Measurements from ENCODE around the gene SLC19A1. TPM values are rescaled to one million over a fixed set of nuclear protein-coding genes. Genes with fewer than 3 reads are reported as not detected.
A peak's percentile ranks its signal among the peaks of the same experiment; 100 is the strongest.

The SLC19A1 gene
- total RNA-seq, 1 donor from 2014 or later, result 53.3 TPM

DNA sequence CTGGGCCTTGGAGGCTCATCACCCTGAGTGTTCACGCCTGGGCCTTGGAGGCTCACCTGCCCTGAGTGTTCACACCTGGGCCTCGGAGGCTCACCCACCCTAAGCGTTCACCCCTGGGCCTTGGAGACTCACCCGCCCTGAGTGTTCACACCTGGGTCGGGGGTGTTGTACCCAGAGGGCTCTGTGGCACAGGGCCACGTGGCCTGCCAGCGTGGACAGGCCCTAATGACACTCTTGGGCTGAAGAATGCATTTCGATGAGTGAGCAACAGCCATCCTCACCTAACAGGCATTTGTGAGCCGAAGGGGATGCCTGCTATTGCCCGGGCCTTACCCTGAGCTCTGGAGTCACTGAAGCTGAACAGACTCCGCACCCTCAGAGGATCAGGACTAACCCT lies 17.5 kb downstream of the SLC19A1 start:
- Mint-ChIP-seq H3K4me1 (ENCODE audit: low read depth, unreplicated experiment) (no peaks in the 10 kb centered on the region), H3K36me3 (ENCODE audit: unreplicated experiment) (peaks cover 32% of the 10 kb centered on the region), H3K9me3 (ENCODE audit: unreplicated experiment) (peaks cover 13% of the 10 kb centered on the region), H3K27me3 (ENCODE audit: unreplicated experiment) (peaks cover 3% of the 10 kb centered on the region), H3K4me3 (ENCODE audit: unreplicated experiment) (no peak overlapping the region), H3K27ac (ENCODE audit: unreplicated experiment) (no peak overlapping the region)
- TF ChIP-seq, protein P1, sequence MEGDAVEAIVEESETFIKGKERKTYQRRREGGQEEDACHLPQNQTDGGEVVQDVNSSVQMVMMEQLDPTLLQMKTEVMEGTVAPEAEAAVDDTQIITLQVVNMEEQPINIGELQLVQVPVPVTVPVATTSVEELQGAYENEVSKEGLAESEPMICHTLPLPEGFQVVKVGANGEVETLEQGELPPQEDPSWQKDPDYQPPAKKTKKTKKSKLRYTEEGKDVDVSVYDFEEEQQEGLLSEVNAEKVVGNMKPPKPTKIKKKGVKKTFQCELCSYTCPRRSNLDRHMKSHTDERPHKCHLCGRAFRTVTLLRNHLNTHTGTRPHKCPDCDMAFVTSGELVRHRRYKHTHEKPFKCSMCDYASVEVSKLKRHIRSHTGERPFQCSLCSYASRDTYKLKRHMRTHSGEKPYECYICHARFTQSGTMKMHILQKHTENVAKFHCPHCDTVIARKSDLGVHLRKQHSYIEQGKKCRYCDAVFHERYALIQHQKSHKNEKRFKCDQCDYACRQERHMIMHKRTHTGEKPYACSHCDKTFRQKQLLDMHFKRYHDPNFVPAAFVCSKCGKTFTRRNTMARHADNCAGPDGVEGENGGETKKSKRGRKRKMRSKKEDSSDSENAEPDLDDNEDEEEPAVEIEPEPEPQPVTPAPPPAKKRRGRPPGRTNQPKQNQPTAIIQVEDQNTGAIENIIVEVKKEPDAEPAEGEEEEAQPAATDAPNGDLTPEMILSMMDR (IDR thresholded peaks at IDR 0.05; ENCODE audit: partially characterized antibody, unreplicated experiment), result no peak
- peak; percentile 4 for DNase-seq

DNA sequence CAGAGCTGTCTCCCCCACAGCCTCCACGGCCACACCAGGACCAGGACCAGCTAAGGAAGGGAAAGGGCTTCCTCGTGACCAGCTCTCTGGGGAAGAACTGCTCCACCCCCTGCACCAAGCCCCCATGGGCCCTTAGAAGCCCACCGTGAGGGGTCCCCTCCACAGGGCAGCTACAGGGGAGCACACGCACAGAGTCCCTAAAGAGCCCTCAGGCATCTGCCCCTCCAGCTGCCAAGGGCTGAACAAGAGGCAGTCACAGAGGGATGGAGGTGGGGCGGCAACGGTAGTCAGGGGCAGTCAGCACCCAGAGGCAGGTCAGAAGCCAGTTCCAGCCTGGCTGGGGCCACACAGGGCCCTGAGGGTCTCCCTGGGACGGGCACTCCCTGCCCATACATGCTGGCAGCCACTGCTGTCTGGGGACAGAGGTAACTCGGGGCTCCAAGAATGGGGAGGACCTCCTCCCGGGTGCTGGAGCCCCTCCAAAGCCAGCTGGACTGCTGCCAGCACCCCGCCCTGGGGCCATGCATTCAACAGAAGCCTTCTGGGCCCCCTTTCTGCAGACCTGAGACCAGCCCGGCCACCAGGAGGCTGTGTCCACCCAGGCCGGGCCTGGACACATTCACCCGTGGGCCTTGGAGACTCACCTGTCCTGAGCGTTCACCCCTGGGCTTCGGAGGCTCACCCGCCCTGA lies 18.7 kb downstream of the SLC19A1 start:
- Mint-ChIP-seq H3K4me1 (ENCODE audit: low read depth, unreplicated experiment) (no peaks in the 10 kb centered on the region), H3K9me3 (ENCODE audit: unreplicated experiment) (peaks cover 18% of the 10 kb centered on the region), H3K4me3 (ENCODE audit: unreplicated experiment) (no peak overlapping the region), H3K27ac (ENCODE audit: unreplicated experiment) (no peak overlapping the region), H3K27me3 (ENCODE audit: unreplicated experiment) (peaks cover 4% of the 10 kb centered on the region), H3K36me3 (ENCODE audit: unreplicated experiment) (peaks cover 44% of the 10 kb centered on the region)
- DNase-seq, result peak; percentile 15
- TF ChIP-seq, protein P1 (IDR thresholded peaks at IDR 0.05; ENCODE audit: partially characterized antibody, unreplicated experiment), result no peak

DNA sequence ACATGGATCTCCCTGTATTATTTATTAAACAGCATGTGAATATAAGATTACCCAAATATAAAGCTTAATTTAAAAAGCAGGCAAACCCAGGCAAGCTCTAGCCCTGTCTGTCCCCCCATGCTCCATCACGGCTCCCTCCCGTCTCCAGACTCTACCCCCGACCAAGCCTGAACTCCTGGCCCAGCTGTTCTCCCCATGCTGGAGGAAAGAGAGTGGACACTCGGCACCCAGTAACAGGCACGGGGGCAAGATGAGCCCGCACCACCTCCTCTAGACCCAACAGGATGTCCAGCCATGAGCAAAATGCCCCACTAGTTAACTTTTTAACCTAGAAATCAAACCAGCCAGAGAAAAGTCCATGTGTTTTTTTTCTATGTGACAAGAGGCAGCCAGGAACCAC lies 19.3 kb downstream of the SLC19A1 start:
- peaks cover 4% of the 10 kb centered on the region for H3K27me3 Mint-ChIP-seq (ENCODE audit: unreplicated experiment)
- H3K4me3 Mint-ChIP-seq (ENCODE audit: unreplicated experiment), result no peak overlapping the region

DNA sequence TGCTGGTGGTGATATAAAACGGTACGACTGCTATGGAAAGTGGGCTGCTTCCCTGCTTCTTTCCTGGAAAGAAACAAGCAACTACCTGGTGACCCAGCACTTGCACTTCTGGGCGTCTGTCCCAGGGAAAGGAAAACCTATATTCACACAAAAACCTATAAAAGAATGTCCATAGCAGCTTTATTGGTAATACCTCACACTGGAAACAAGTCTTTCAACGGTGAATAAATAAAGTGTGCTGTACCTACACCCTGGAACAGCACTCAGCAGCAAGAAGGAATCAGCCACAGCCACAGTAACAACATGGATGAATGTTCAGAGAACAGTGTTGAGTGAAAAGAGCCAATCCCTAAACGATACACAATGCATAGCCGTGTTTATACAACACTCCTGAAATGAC lies 19.9 kb downstream of the SLC19A1 start:
- Mint-ChIP-seq H3K27ac (ENCODE audit: unreplicated experiment) (no peak overlapping the region), H3K27me3 (ENCODE audit: unreplicated experiment) (peaks cover 4% of the 10 kb centered on the region), H3K9me3 (ENCODE audit: unreplicated experiment) (peaks cover 26% of the 10 kb centered on the region), H3K4me1 (ENCODE audit: low read depth, unreplicated experiment) (peaks cover under 1% of the 10 kb centered on the region), H3K4me3 (ENCODE audit: unreplicated experiment) (no peak overlapping the region), H3K36me3 (ENCODE audit: unreplicated experiment) (peaks cover 54% of the 10 kb centered on the region)
- TF ChIP-seq, protein P1 (IDR thresholded peaks at IDR 0.05; ENCODE audit: partially characterized antibody, unreplicated experiment), result no peak
- DNase-seq, result no peak

More for the DNA sequence above, 19.3 kb downstream of the SLC19A1 start:
- TF ChIP-seq, protein P1 (IDR thresholded peaks at IDR 0.05; ENCODE audit: partially characterized antibody, unreplicated experiment), result no peak
- no peak overlapping the region for H3K27ac Mint-ChIP-seq (ENCODE audit: unreplicated experiment)
- H3K4me1 Mint-ChIP-seq (ENCODE audit: low read depth, unreplicated experiment), result no peaks in the 10 kb centered on the region
- peaks cover 23% of the 10 kb centered on the region for H3K9me3 Mint-ChIP-seq (ENCODE audit: unreplicated experiment)
- DNase-seq, result no peak
- H3K36me3 Mint-ChIP-seq (ENCODE audit: unreplicated experiment), result peaks cover 50% of the 10 kb centered on the region

DNA sequence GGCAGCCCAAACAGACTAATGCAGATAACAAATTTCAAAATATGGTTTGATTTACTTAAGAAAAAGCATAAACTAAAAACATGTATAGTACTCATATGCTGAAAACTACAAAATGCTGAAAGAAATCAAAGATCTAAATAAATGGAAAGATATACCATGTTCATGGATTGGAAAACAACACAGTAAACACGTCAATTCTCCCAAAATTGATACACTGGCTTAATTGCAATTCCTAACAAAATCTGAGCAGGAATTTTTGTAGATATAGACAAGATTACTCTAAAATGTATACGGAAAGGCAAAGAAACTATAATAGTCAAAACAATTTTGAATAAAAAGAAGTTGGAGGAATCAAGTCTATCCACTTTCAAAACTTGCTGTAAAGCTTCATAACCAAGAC lies 21.0 kb downstream of the SLC19A1 start:
- H3K27ac Mint-ChIP-seq (ENCODE audit: unreplicated experiment), result no peak overlapping the region

More for the DNA sequence above, 21.0 kb downstream of the SLC19A1 start:
- H3K9me3 Mint-ChIP-seq (ENCODE audit: unreplicated experiment), result peaks cover 27% of the 10 kb centered on the region
- H3K27me3 Mint-ChIP-seq (ENCODE audit: unreplicated experiment), result peaks cover 4% of the 10 kb centered on the region
- TF ChIP-seq, protein P1 (IDR thresholded peaks at IDR 0.05; ENCODE audit: partially characterized antibody, unreplicated experiment), result no peak
- no peak for DNase-seq
- H3K4me1 Mint-ChIP-seq (ENCODE audit: low read depth, unreplicated experiment), result peaks cover 5% of the 10 kb centered on the region
- H3K36me3 Mint-ChIP-seq (ENCODE audit: unreplicated experiment), result peaks cover 54% of the 10 kb centered on the region
- no peak overlapping the region for H3K4me3 Mint-ChIP-seq (ENCODE audit: unreplicated experiment)
